ENCODE data around the gene PTPA. TPM values are rescaled to one million over a fixed set of nuclear protein-coding genes. Genes with fewer than 3 reads are reported as not detected.

The PTPA gene
- polyA plus RNA-seq, 1 experiment, result 140 TPM

DNA sequence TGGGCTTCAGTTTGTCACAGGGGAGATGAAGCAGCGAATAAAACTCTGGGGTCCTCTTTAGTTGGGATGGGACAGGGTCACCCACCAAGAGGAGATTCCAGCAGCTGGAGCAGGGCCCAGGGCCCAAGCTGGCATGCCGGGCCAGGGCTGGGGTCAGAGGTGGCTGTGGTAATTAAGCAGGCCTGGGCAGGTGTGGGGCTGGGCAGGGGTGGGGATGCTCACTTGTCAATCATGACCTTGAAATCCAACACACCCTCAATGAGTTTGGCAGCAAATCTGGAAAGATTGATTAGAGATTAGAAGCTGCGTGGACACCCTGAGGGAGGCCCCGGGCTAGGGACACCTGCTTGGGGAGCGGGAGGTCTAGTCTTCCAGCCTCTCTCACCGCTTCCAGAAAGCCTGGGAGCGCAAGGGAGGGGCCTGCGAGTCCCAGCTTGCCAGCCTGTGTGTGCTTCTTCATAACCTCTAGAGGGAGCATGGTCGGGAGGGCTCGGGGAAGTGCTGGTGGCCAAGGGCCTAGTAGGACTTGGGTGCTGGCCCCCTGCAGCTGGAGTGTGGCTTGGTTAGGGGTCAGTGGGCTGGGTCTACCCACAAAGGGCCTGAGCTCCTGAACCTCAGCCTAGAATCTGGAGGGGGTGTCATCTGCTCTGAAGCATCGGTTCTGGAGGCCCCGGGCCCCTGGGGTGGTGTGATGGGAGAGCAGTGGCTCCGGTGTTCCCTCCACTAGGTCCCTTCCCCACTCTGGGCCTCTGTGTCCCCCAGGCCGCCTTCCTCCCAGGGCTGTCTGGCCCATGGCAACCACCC lies 8.2 kb upstream of the PTPA start:
- H3K9me3 ChIP-seq (ENCODE audit: control insufficient read depth, insufficient read depth, low read length), result no peaks in the 10 kb centered on the region
- TF ChIP-seq CTCF (IDR thresholded peaks at IDR 0.05; ENCODE audit: low read depth, low read length), result peak; percentile 60
- no peak overlapping the region for H3K27ac ChIP-seq (ENCODE audit: low read depth, low read length)
- ChIA-PET POLR2A (interaction anchor here (1.0 kb wide), 1 partner anchor 11 kb away, joined by 3 read pairs; no protein-coding TSS in a partner anchor), CTCF (interaction anchor here (0.5 to 1.2 kb wide), 4 partner anchors 9 to 75 kb away, joined by 3 to 5 read pairs (median 4); partner anchors contain the start of gene SH3GLB2)
- H3K4me3 ChIP-seq (ENCODE audit: low read depth, low read length), result no peak overlapping the region
- DNase-seq (ENCODE audit: low read depth, low spot score), result no peak
- H3K27me3 ChIP-seq (ENCODE audit: control insufficient read depth, insufficient read depth, low read length), result no peaks in the 10 kb centered on the region

- Histone ChIP-seq H3K27ac (ENCODE audit: low read depth, low read length) (no peak overlapping the region), H3K4me3 (ENCODE audit: low read depth, low read length) (no peak overlapping the region), H3K9me3 (ENCODE audit: control insufficient read depth, insufficient read depth, low read length) (no peaks in the 10 kb centered on the region), H3K27me3 (ENCODE audit: control insufficient read depth, insufficient read depth, low read length) (no peaks in the 10 kb centered on the region)
- ChIA-PET CTCF (interaction anchor here (1.1 to 1.2 kb wide), 3 partner anchors 9 to 11 kb away, joined by 3 to 5 read pairs (median 3); no protein-coding TSS in a partner anchor), POLR2A (interaction anchor here (1.0 kb wide), 1 partner anchor 11 kb away, joined by 3 read pairs; no protein-coding TSS in a partner anchor)
- no peak for DNase-seq (ENCODE audit: low read depth, low spot score)
- TF ChIP-seq CTCF (IDR thresholded peaks at IDR 0.05; ENCODE audit: low read depth, low read length), result no peak
Measured at GRCh38 chr9:129103595-129103965, 7.6 kb upstream of the PTPA start.

DNA sequence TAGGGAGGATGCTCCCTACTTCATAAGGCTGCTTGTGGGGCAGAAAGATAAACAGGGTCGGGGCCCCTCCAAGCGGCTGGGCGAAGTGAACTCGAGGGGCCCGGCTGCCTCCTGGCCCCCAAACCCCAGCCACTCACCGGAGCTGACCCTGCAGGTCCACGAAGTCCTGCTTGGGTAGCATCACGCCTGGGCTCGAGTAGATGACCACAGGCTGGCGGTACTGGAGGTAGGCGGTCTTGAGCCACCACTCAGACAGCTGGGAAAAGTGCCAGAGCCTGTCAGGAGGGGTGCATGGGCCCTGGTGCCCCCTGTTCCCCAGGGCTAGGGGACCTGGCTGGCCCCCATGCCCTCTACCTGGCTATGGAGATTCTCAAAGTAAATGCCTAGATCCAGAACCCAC lies 7.2 kb upstream of the PTPA start:
- CTCF ChIA-PET, result interaction anchor here (1.1 to 1.2 kb wide), 2 partner anchors 10 to 11 kb away, joined by 3 read pairs; no protein-coding TSS in a partner anchor

DNA sequence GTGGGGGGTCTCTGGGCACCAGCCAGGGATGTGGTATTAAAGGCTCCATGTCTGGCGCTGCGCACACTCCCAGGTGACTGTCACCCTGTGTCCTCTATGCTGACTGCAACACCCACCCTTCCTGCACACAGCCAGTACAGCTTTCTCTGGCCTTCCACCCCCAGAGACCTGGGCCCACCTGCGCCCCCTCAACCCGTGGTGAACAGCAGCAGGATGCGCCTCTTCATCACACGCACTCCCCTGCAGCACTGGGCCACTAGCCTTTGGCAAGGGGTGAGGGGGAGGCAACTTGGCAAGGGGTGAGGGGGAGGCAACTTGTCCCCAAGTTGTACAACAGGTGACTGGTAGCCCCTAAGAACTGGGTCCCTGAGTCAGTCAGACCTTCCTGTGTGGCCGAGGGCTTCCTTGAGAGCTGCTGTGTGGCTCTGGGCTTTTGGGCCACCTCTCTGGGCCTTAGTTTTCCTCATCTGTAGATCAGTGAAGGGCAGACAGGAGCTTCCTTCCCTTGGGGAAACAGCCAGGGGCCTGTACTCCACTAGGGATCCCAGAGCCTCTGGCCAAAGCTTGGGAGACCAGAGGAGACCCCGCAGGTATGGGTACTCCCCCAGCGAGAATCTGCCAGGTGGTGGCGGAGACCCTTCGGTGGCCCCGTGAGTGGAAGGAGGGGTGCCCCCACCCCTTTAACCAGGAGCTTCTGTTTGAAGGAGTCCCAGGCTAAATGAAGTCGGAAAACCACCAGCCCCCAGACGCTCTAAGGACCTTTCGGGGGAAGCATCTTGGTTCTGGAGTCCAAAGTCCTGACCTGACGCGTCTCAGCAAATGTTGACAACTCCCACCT lies 5.1 kb upstream of the PTPA start:
- TF ChIP-seq CTCF (IDR thresholded peaks at IDR 0.05; ENCODE audit: low read depth, low read length), result no peak
- H3K27me3 ChIP-seq (ENCODE audit: control insufficient read depth, insufficient read depth, low read length), result no peaks in the 10 kb centered on the region
- no peaks in the 10 kb centered on the region for H3K9me3 ChIP-seq (ENCODE audit: control insufficient read depth, insufficient read depth, low read length)
- no peak overlapping the region for H3K4me3 ChIP-seq (ENCODE audit: low read depth, low read length)
- no peak overlapping the region for H3K27ac ChIP-seq (ENCODE audit: low read depth, low read length)
- ChIA-PET POLR2A (no interaction called here), CTCF (interaction anchor here (1.4 kb wide), 1 partner anchor 26 kb away, joined by 5 read pairs; no protein-coding TSS in a partner anchor)
- no peak for DNase-seq (ENCODE audit: low read depth, low spot score)

More for the DNA sequence above, 7.2 kb upstream of the PTPA start:
- TF ChIP-seq CTCF (IDR thresholded peaks at IDR 0.05; ENCODE audit: low read depth, low read length), result no peak
- POLR2A ChIA-PET, result no interaction called here
- Histone ChIP-seq H3K27me3 (ENCODE audit: control insufficient read depth, insufficient read depth, low read length) (no peaks in the 10 kb centered on the region), H3K4me3 (ENCODE audit: low read depth, low read length) (no peak overlapping the region), H3K9me3 (ENCODE audit: control insufficient read depth, insufficient read depth, low read length) (no peaks in the 10 kb centered on the region), H3K27ac (ENCODE audit: low read depth, low read length) (no peak overlapping the region)
- no peak for DNase-seq (ENCODE audit: low read depth, low spot score)
